ENCODE measurements around the gene PROSER1.

GRCh38 chr13:39049274-39049673 is 11.4 kb upstream of the PROSER1 start:
- no peak for TF ChIP-seq CTCF (IDR thresholded peaks at IDR 0.05)
- TF ChIP-seq POLR2A (IDR thresholded peaks at IDR 0.05), result no peak
